ENCODE data around the gene SF3B2.
"Not testable (repeated sequence)": the region's sequence is repeated elsewhere in the genome, so short reads cannot be mapped to it uniquely, and the experiment has no call there.

SF3B2 gene

DNA sequence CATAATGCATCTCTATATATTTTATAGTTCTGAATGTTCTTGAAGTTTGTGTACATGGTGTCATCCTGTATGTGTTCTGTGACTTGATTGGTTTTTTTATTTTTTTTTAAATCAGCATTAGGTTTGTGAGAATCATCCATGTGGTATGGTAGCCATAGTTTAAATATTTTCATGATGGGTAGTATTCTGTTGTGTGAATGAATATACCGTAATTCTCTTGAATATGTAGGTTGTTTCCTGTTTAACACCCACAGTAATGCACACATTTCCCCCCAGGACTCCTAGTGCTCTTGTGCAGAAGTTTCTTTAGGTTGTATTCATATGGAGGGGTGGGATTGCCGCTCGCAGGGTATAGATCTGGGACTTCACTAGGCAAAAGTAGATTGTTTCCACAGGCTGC lies 19.9 kb downstream of the SF3B2 start:
- no peak for DNase-seq (ENCODE audit: low spot score)

DNA sequence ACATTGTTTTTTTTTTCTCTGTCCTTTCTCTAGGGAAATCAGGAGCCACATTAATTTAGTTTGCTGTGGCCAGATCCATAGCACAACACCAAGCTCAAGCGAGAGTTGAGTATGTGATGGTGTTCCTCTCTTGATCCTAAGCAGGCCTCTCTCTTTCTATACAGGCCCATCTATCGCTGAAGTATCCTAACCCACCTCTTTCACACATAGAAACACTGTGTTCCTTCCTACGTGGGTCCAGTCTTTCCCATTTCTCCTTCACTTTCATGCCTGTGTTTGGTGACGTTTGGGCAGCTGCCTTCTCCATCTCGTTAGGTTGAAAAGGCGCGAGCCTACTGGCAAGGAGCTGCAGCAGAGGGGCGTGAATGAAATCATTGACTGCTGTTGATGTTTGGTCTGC lies 20.4 kb downstream of the SF3B2 start:
- no peak for DNase-seq (ENCODE audit: low spot score)

DNA sequence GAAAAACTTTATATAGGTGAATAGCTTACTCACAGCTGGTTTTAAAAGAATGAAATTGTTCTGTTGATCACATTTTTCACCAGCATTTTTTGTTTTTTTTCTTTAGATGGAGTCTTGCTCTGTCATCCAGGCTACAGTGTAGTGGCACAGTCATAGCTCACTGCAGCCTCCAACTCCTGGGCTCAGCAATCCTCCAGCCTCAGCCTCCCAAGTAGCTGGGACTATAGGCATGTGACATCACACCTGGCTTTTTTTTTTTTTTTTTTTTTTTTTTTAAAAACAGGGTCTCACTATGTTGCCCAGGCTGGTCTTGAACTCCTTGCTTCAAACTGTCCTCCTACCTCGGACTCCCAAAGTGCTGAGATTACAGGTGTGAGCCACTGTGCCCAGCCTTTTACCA lies 21.5 kb downstream of the SF3B2 start:
- no peak for DNase-seq (ENCODE audit: low spot score)

DNA sequence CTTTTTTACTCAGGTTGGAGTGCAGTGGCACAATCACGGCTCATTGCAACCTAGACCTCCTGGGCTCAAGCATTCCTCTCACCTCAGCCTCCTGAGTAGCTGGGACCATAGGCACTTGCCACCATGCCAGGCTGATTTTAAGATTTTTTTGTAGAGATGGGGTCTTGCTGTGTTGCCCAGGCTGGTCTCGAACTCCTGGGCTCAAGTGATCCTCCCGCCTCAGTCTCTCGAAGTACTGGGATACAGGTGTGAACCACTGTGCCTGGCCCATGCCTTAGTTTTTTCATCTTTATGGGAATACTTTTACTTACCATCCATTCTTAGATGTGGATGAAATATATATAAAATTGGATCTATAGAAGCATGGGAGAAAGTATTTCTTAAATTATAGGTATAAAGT lies 23.1 kb downstream of the SF3B2 start:
- no peak for DNase-seq (ENCODE audit: low spot score)

DNA sequence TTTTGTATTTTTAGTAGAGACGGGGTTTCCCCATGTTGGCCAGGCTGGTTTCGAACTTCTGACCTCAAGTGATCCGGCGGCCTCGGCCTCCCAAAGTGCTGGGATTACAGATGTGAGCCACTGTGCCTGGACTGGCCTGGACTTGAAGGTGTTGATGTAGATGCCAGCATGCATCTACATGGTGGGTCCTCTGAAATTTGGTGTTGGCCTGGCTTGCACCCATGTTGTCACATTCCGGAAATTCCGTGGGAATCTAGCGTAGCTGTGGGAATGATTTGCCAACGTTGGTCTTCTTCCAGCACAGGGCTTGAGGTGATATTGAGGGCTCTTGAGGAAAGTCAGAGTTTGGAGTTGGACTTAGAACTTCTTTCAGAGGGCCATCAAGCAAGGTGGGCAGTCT lies 24.4 kb downstream of the SF3B2 start:
- DNase-seq (ENCODE audit: low spot score): no peak

DNA sequence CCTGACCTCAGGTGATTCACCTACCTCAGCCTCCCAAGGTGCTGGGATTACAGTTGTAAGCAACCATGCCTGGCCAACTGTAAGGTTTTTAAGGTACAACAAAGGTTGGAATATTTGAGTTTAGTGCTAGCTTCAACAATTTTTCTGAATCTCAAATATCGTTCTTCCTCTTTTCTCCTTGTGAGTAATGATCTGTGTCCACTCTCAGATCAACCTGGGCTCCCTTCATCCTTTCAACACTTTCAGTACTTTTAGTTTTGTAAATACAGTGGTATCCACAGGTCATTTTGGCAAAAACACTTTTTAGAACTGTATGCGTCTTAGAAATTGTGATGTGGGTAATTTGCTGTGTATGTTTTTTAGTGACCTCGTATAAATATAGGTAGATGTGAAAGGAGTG lies 25.8 kb downstream of the SF3B2 start:
- DNase-seq (ENCODE audit: low spot score): no peak

DNA sequence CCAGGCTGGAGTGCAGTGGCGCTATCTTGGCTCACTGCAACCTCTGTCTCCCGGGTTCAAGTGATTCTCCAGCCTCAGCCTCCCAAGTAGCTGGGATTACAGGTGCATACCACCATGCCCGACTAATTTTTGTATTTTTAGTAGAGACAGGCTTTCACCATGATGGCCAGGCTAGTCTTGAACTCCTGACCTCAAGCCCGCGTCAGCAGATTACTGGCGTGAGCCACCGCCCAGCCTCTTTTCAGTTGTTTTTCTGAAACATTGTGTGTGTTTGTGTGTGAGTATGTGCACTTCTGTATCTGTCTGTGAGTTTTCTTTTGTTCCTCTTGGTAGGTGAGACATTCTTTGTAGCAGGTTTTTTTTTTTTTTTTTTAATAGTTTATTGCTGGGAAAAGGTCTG lies 26.8 kb downstream of the SF3B2 start:
- DNase-seq (ENCODE audit: low spot score): not testable (repeated sequence)

DNA sequence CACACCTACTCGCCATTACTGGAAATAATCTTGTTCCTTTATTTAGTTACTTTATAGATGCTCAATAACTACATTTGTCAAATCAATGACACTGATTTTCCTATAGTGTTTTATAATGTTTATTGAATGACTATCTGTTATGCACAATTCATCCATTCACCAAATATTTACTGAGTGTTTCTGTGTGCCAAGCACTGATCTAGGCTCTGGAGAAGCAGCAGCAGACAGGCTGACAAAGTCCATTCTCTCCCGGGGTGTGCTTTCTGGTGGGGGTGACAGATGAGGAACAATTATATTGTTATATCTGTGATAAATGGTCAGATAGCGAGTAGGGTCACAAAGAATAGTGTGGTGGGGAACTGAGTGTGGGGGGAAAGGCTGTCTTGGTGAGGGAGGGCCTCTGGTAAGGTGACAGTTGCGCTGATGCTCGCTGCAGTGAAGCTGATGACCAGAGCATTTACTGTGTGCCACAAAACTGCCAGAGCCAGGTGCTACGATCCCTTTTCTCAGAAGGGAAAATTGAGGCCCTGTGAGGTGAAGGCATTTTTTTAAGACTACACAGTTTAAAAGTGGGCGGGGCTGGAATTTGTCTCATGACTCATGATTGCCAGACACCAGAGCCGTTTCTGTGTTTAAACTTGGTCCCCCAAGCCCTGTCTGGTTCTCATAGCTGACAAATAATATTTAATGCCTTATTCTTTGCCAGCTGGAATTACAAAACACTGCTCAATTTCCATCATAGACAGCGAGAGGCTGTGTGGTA lies 28.1 kb downstream of the SF3B2 start:
- no peak for DNase-seq (ENCODE audit: low spot score)

DNA sequence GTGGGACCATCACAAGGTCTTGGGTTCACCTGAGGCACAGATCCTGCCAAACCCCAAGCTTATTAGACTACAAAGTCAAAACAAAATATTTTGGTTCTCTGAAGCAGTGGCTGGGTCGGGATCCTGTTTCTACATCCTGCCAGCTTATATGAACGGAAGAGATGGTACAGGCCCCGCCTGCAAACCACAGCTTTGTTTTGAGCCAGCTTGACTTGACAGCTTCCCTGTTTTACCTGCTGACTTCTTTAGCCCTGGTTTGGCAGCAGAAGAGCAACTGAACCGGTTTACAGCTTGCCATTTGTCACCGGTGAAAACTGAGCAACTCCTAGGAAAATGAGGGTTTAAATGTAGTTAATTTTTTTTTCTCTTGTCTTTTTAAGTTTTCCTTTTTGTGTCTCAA lies 29.3 kb downstream of the SF3B2 start:
- peak; percentile 83 for DNase-seq (ENCODE audit: low spot score)

DNA sequence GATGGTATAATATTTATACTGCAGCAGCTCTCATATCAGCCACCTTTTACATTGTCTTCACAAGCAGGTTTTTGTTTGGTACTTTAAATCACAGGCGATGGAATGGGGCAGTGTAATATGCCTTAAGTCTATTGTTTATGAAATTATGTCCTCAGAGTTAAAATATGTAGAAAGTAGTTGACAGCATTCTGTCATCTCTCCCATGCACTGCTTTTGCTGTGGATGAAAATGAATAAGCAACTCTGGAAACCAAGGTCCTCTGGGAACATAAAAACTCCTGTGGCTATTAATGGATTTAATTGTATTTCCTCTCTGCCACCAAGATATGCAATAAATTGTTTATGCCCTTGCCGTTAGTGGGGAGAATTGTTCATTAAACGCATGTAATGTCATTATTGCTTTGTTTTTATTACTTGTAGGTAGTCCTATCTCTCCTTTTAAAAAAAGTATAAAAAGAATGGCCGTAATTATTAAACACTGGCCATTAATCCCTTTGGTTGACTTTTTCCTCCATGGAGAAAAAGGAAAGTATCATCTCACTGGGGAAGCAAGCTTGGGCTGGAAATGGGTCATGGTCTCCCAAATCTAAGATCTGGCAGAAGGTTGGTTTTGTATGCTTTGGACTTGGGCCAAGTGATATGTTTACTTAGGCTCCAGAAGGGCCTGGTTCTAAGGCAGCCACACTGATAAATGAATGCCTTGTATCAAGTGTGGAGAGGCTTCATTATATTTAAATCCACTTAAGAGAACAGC lies 31.0 kb downstream of the SF3B2 start:
- DNase-seq (ENCODE audit: low spot score): no peak

DNA sequence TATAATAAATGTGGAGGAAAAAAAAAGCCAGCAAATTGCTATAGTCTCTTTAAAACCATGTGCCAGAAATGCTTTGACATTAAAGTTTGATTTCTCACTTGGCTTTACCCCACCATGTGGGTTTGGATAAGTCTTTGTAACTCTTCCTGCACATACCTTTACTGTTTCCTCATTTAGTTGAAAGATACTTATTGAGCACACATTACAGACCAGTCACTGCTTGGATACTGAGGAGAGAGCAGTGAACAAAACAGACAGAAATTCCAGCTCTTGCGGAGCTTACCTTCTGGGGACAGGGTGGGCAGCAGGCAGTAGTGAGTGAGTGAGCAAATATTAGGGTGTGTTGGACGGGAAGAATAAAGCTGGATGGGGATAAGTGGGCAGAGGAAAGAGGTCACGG lies 31.6 kb downstream of the SF3B2 start:
- no peak for DNase-seq (ENCODE audit: low spot score)

DNA sequence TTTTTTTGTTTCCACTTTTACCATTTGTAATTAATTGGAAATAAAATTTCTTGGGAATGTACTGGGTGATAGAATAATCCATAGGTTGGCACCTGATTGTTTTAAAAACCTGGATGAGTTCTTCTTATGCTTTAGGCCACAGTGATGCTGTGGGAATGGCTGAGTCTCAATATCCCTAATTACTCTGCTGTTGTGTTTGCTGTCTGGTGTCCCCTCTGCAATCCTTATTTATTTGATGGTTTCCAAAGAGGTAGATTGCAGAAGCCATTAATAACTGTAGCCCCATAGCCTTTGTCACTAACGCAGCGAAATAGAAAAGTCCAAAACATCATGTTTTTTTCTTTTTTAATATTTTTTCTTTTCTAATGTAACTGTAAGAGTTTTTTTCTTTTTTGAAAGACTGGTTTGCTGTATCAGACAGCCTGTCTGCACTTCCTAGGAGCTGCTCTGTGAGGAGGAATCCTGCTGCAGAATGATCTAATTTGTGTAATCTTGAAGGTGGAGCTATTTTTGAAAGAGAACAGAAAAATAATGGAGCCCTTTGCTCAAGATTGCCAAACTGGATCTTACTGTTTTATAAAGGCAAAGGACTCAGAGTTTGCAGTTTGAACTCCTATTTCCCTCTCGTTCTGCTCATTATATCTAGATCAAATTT lies 32.8 kb downstream of the SF3B2 start:
- DNase-seq (ENCODE audit: low spot score): no peak

DNA sequence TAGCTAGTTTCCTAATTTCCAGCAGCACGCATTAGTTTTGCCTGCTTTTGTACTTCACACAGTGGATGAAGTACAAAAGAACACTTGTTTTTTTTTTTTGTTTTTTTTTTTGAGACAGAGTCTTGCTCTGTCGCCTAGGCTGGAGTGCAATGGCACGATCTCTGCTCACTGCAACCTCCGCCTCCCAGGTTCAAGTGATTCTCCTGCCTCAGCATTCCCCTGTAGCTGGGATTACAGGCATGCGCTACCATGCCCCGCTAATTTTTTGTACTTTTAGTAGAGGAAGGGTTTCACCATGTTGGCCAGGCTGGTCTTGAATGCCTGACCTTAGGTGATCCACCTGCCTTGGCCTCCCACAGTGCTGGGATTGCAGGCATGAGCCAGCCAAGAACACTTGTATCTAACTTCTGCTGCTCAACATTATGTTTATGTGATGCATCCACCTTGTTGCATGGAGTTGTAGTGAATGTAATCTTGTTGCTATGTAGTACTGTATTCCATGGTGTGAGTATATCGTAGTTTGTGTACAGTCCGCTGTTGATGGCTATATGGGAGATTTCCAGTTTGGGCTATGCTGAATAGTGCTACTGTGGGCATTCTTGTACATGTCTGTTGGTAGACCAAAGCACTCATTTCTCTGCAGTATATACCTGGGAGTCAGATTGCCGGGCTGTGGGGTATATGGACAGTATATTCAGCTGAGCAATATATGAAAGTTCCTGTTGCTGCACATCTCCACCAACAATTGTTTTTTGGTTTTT lies 35.2 kb downstream of the SF3B2 start:
- DNase-seq (ENCODE audit: low spot score): no peak

DNA sequence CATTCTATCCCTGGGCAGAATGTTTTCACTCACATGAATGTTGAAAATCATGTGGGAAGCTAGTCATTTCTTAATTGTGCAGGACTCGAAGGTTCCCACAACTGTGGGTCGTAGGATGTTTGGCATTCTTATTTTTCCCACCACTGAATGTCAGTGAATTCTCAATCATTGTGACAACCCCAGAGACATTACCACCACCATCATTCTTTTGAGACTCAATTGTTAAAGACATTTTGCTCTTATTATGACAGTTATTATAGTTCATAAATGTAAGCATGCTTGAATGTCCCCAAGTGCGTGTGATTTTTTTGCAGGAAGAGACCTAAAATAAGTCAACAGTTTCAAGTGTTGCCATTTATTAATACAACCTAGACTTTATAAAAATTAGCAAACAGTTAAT lies 36.9 kb downstream of the SF3B2 start:
- no peak for DNase-seq (ENCODE audit: low spot score)

DNA sequence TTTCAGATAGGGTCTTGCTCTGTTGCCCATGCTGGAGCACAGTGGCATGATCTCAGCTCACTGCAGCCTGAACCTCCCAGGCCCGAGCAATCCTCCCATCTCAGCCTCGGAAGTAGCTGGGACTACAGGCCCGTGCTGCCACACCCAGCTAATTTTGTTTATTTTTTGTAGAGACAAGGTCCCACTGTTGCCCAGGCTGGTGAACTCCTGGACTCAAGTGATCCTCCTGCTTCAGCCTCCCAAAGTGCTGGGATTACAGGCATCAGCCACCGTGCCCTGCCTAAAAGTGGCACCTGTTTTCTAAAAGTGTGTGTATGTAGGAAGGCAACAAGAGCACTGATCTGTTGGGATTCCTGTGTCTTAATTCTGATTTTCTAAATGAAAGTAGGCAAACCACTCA lies 38.1 kb downstream of the SF3B2 start:
- DNase-seq (ENCODE audit: low spot score): no peak

DNA sequence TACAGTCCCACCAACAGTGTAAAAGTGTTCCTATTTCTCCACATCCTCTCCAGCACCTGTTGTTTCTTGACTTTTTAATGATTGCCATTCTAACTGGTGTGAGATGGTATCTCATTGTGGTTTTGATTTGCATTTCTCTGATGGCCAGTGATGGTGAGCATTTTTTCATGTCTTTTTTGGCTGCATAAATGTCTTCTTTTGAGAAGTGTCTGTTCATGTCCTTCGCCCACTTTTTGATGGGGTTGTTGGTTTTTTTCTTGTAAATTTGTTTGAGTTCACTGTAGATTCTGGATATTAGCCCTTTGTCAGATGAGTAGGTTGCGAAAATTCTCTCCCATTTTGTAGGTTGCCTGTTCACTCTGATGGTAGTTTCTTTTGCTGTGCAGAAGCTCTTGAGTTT lies 40.0 kb downstream of the SF3B2 start:
- DNase-seq (ENCODE audit: low spot score): not testable (repeated sequence)

DNA sequence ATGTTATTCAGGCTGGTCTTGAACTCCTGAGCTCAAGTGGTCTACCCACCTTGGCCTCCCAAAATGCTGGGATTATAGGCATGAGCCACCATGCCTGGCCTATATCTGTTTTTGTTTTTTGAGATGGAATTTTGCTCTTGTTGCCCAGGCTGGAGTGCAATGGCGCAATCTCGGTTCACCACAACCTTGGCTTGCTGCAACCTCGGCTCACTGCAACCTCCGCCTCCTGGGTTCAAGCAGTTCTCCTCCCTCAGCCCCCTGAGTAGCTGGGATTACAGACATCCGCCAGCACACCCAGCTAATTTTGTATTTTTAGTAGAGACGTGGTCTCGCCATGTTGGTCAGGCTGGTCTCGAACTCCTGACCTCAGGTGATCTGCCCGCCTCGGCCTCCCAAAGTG lies 47.6 kb downstream of the SF3B2 start:
- DNase-seq (ENCODE audit: low spot score): not testable (repeated sequence)

DNA sequence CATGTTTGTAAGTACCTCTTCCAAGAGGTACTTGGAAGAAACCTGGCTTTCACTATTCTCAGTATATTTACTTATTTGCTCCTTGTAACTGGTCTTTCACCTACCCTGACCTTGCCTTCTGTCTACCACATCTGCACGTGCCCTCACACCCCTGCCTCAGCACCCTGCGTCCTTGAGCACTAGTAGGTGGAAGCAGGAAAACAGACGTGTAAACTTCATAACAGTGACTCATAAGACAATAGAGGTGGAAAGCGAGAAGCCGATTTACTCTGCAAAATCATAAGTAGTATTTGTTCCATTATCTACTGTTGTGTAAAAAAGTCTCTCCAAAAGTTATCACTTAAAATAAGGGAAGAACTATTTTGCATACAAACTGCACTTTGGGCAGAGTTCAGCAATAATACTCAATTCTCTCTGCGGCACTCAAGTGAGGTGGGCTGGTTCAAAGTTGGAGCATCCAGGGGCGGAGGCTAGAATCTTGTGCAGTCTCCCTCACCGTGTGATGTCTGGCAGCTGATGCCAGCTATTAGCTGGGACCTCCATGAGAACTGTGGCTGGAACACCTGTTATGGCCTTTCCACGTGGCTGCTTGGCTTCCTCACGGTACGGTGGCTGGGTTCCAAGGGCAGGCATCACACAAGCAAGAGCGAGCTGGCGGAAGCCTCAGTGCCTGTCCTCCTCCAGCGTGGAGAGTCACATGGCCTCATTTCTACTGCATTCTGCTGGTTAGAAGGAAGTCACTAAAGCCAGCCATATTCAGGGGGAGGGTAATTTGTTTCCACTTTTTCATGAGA lies 48.3 kb downstream of the SF3B2 start:
- DNase-seq (ENCODE audit: low spot score): peak; percentile 75

DNA sequence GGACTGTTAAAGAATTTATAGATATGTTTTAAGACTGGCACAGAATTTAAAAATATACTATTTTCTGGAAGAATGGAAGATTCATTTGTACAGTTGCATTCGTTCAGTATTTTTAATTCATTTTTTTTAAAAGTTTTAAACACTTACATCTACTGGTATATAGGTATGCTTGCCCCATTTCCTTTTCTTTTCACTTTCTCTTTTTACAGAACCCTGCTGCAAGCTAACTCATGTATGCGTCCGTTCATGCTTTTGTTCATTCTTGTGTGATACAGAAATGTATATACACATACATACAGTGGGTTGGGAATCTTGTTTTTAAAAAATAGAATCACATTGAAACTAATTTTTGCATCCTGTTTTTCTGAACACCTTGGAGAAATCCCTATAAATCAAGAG lies 48.9 kb downstream of the SF3B2 start:
- DNase-seq (ENCODE audit: low spot score): no peak

DNA sequence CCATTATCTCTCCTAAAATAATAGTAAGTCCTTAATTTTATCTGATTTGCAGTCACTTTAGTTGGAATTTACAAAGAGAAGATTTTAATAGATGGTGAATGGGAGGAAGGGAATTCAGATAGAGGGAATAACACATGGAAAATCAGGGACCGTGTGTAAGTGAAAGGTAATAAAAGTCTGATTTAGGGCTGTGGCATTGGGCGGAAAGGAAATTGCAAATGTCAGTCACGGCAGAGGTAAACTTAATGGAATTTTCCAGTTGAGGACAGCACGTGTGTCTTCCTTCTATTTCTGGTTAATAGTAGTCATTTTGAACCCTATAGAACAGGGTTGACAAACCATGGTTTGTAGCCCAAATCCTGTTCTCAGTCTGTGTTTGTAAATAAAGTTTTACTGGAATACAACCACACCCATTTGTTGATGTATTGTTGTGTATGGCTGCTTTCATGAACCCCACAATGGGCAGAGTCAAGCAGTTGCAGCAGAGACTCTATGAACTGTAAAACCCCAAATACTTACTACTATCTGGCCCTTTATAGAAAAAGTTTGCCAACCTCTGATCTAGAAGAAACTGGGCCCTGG lies 52.0 kb downstream of the SF3B2 start:
- DNase-seq (ENCODE audit: low spot score): no peak

Data from germinal center (tissue), 1 donor.